Esophagus muscularis mucosa (tissue), 4 donors: ENCODE results near the gene AKNAD1. TPM values are rescaled to one million over a fixed set of nuclear protein-coding genes. Genes with fewer than 3 reads are reported as not detected.
A peak's percentile ranks its signal among the peaks of the same experiment; 100 is the strongest.

Experiments
- DNase-seq: peaks from one replicate; pipeline ENCODE4 v3.0.0-alpha.2; 2017; ENCODE audit errors: extremely low spot score
- H3K27ac ChIP-seq, 4 donors: fragments of 200-600 bp; sonication (generic); replicated peaks in 1 of 4; 1 replicate in 3 of 4; 2 replicates in 1 of 4; pipeline ENCODE4 v1.5.1; 2016 to 2019; ENCODE audit warnings: mild to moderate bottlenecking in 1 of 4
- H3K27me3 ChIP-seq, 4 donors: fragments of 200-600 bp; sonication (generic); one replicate each; pipeline versions ENCODE4 v1.5.1 to v1.6.0; 2016 to 2019
- H3K36me3 ChIP-seq, 4 donors: fragments of 200-600 bp; sonication (generic); one replicate each; pipeline ENCODE4 v1.5.1; 2016 to 2019
- H3K4me1 ChIP-seq, 4 donors: fragments of 200-600 bp; sonication (generic); one replicate each; pipeline ENCODE4 v1.5.1; 2016 to 2019
- H3K4me3 ChIP-seq, 4 donors: fragments of 200-600 bp; sonication (generic); 1 replicate in 2 of 4; 2 replicates in 2 of 4; pipeline ENCODE4 v1.5.1; 2016 to 2019; ENCODE audit warnings: mild to moderate bottlenecking in 4 of 4, moderate library complexity in 1 of 4
- H3K9me3 ChIP-seq, 4 donors: fragments of 200-600 bp; sonication (generic); 1 replicate in 3 of 4; 2 replicates in 1 of 4; pipeline ENCODE4 v1.5.1; 2016 to 2019
- EP300 ChIP-seq: sonication (generic); formaldehyde crosslinking; IDR thresholded peaks from one replicate; pipeline ENCODE4 v1.6.1; 2017; ENCODE audit warnings: antibody characterized with exemption
- POLR2A ChIP-seq: fragments of 450-650 bp; IDR thresholded peaks from one replicate; pipeline ENCODE4 v1.6.1; 2017; ENCODE audit warnings: antibody characterized with exemption, moderate library complexity, mild to moderate bottlenecking, low read depth
- POLR2AphosphoS5 ChIP-seq, 2 donors: sonication (generic); formaldehyde crosslinking; IDR thresholded peaks; one replicate each; pipeline ENCODE4 v1.6.1; 2017; ENCODE audit warnings: antibody characterized with exemption in 2 of 2
- WGBS: methylation state at CpG from one replicate; pipeline ENCODE4 v1.1.5; 2018; 5-methylcytosine and 5-hydroxymethylcytosine counted together
- intact Hi-C: fragments of 100-400 bp; cut with DNase I; formaldehyde crosslinking; loops from one replicate; pipeline ENCODE4 v1.15.1; 2023
- total RNA-seq, 4 donors: library from RNA; depleted of rRNA; stranded (reverse); fragments of >200 nt; gene quantifications; one replicate each; pipeline versions ENCODE4 v1.1.0 to v1.2.1, GENCODE V29; 2016
- TF ChIP-seq, protein P1 (sequence below), 3 experiments: fragments of 200-600 bp in 2 of 3; fragments of 450-650 bp in 1 of 3; sonication (generic) in 2 of 3; IDR thresholded peaks; one replicate each; pipeline ENCODE4 v1.5.1; 2017 to 2019; ENCODE audit warnings: antibody characterized with exemption in 3 of 3, mild to moderate bottlenecking in 2 of 3, moderate library complexity in 1 of 3

AKNAD1 gene
- total RNA-seq, 4 donors from 2014 or later: 0.13 to 7.5 (median 1.5) TPM

DNA sequence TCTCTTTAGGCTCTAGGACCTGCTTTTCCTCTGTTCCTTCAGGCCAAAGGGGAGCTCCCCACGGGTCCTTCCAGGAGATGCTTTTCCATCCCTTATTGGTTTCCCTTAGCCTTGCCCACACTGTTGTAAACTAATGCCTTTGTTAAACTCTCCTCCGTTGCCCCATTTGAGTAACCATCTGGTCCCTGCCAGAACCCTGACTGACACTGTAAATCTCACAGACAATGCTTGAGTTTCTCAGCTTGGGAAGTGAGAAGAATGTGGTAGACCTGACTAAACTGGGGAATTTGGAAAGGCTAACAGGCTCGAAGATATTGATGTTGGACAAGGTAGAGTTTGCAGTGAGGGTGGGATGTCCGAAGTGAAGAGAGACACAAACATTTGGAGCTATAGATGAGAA lies 11.4 kb downstream of the AKNAD1 start:
- WGBS: 83% methylated on average over 4 of the region's 4 CpGs
- Histone ChIP-seq H3K27ac (peak overlapping the region in 1 of 4 donors; percentile 29), H3K27me3 (no peaks in the 10 kb centered on the region), H3K4me1 (peaks cover 9 to 49% (median 43%) of the 10 kb centered on the region in 4 donors), H3K36me3 (no peaks in the 10 kb centered on the region), H3K4me3 (no peak overlapping the region), H3K9me3 (no peaks in the 10 kb centered on the region)
- DNase-seq: no peak
- TF ChIP-seq POLR2A (no peak), EP300 (no peak), POLR2AphosphoS5 (IDR thresholded peaks at IDR 0.05) (no peak)
- TF ChIP-seq, protein P1, sequence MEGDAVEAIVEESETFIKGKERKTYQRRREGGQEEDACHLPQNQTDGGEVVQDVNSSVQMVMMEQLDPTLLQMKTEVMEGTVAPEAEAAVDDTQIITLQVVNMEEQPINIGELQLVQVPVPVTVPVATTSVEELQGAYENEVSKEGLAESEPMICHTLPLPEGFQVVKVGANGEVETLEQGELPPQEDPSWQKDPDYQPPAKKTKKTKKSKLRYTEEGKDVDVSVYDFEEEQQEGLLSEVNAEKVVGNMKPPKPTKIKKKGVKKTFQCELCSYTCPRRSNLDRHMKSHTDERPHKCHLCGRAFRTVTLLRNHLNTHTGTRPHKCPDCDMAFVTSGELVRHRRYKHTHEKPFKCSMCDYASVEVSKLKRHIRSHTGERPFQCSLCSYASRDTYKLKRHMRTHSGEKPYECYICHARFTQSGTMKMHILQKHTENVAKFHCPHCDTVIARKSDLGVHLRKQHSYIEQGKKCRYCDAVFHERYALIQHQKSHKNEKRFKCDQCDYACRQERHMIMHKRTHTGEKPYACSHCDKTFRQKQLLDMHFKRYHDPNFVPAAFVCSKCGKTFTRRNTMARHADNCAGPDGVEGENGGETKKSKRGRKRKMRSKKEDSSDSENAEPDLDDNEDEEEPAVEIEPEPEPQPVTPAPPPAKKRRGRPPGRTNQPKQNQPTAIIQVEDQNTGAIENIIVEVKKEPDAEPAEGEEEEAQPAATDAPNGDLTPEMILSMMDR (IDR thresholded peaks at IDR 0.05): no peak
- intact Hi-C loops: no loop called here

GRCh38 chr1:108843390-108844137 lies 13.3 kb downstream of the AKNAD1 start:
- Histone ChIP-seq H3K27me3 (no peaks in the 10 kb centered on the region), H3K27ac (peak overlapping the region; percentile 59 to 78 (median 72)), H3K4me1 (peaks cover 9 to 49% (median 43%) of the 10 kb centered on the region in 4 donors), H3K4me3 (no peak overlapping the region), H3K36me3 (no peaks in the 10 kb centered on the region), H3K9me3 (no peaks in the 10 kb centered on the region)
- intact Hi-C loops: no loop called here
- WGBS: 54% methylated on average over 3 of the region's 3 CpGs
- no peak for DNase-seq
- TF ChIP-seq POLR2AphosphoS5 (IDR thresholded peaks at IDR 0.05): no peak

DNA sequence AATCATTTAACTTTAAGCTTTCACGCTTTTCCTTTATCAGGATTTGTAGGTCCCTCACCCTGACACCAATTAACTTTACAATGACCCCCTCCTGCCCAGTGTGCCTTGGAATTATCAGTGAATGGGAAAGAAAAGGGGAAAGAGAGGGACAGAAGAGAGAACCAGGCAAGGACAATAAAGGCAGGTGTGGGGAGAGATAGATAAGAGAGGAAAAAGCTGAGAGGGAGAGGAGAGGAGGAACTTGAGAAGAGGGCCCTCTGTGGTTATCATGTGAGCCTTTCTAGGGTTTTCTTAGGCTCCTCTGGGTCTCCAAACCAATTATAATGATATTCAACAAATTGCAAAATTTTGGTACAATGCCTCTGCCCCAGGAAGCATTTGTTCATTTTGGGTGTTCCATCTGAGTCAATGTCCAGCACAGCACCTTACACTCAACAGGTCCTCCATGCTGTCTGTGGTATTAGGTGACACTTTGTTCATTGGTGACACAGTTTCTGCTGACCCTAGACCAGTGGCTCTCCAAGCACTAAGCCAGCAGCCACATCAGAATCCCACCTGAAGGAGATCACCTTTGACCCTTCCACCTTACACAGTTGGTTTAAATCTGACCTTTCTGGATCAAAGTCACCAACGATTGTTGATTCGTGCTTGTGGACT lies 14.2 kb downstream of the AKNAD1 start:
- Histone ChIP-seq H3K27me3 (no peaks in the 10 kb centered on the region), H3K36me3 (no peaks in the 10 kb centered on the region), H3K27ac (peak overlapping the region; percentile 59 to 78 (median 72)), H3K4me3 (no peak overlapping the region), H3K4me1 (peaks cover 9 to 47% (median 39%) of the 10 kb centered on the region in 4 donors), H3K9me3 (no peaks in the 10 kb centered on the region)
- TF ChIP-seq POLR2AphosphoS5 (IDR thresholded peaks at IDR 0.05): no peak
- TF ChIP-seq POLR2A: no peak
- TF ChIP-seq EP300: no peak
- TF ChIP-seq, protein P1 (IDR thresholded peaks at IDR 0.05): no peak
- intact Hi-C loops: no loop called here
- 78% methylated on average over 1 of the region's 3 CpGs for WGBS
- no peak for DNase-seq

GRCh38 chr1:108841703-108842102 lies 15.2 kb downstream of the AKNAD1 start:
- Histone ChIP-seq H3K36me3 (no peaks in the 10 kb centered on the region), H3K27me3 (no peaks in the 10 kb centered on the region), H3K4me1 (peaks cover 9 to 43% (median 34%) of the 10 kb centered on the region in 4 donors), H3K27ac (peak overlapping the region; percentile 59 to 78 (median 72)), H3K9me3 (no peaks in the 10 kb centered on the region), H3K4me3 (no peak overlapping the region)
- no peak for TF ChIP-seq POLR2A
- peak; percentile 24 to 29 for TF ChIP-seq POLR2AphosphoS5 (IDR thresholded peaks at IDR 0.05)
- no peak for TF ChIP-seq EP300
- WGBS: 50% methylated on average over 1 of the region's 1 CpG
- DNase-seq: no peak
- intact Hi-C loops: no loop called here

- TF ChIP-seq POLR2A (no peak), EP300 (no peak), POLR2AphosphoS5 (IDR thresholded peaks at IDR 0.05) (no peak)
- TF ChIP-seq, protein P1 (IDR thresholded peaks at IDR 0.05): no peak
- peaks cover 25 to 50% (median 43%) of the 10 kb centered on the region in 4 donors for H3K4me1 ChIP-seq
- H3K9me3 ChIP-seq: no peaks in the 10 kb centered on the region
- H3K27me3 ChIP-seq: no peaks in the 10 kb centered on the region
- intact Hi-C loops: loop anchor here (5.0 kb wide), 1 partner anchor 44 kb away; the partner anchor contains the start of gene GPSM2
- H3K27ac ChIP-seq: no peak overlapping the region
- DNase-seq: peak; percentile 5
- H3K36me3 ChIP-seq: no peaks in the 10 kb centered on the region
- no peak overlapping the region for H3K4me3 ChIP-seq
- WGBS: 99% methylated on average over 2 of the region's 2 CpGs
Measured at GRCh38 chr1:108832929-108833328, 24.0 kb downstream of the AKNAD1 start.
